NB4 (cell line): ENCODE measurements around the gene PCCA.

Experiments
- CTCF ChIP-seq: IDR thresholded peaks from one replicate; pipeline ENCODE4 v1.5.1; 2012; ENCODE audit warnings: low read depth, low read length
- MAX ChIP-seq: IDR thresholded peaks from 2 replicates; pipeline ENCODE4 v1.6.1; 2011; ENCODE audit warnings: low read depth, low read length

- no peak for TF ChIP-seq CTCF
- TF ChIP-seq MAX: no peak
Measured at GRCh38 chr13:100451923-100452322, 363.0 kb downstream of the PCCA start.
